Effector memory CD4-positive, alpha-beta T cell (primary cell): ENCODE data around the gene KLF7.

ENCODE experiments used
- DNase-seq, 3 donors: peaks; one replicate each; pipeline ENCODE4 v3.0.0-alpha.2; 2020
- H3K27ac ChIP-seq: 2 replicates; pipeline ENCODE4 v1.7.0; 2013; ENCODE audit warnings: mild to moderate bottlenecking, low read length, moderate library complexity; ENCODE audit not compliant: insufficient read depth, poor library complexity, severe bottlenecking
- H3K27me3 ChIP-seq: replicated peaks from 2 replicates; pipeline ENCODE4 v1.7.0; 2013; ENCODE audit warnings: mild to moderate bottlenecking, low read length; ENCODE audit not compliant: insufficient read depth, control insufficient read depth, poor library complexity, severe bottlenecking
- H3K36me3 ChIP-seq: 2 replicates; pipeline ENCODE4 v1.7.0; 2013; ENCODE audit warnings: mild to moderate bottlenecking, low read length, moderate library complexity; ENCODE audit not compliant: control insufficient read depth, insufficient read depth
- H3K4me1 ChIP-seq: 2 replicates; pipeline ENCODE4 v1.7.0; 2013; ENCODE audit warnings: low read length, mild to moderate bottlenecking; ENCODE audit not compliant: control insufficient read depth, insufficient read depth, poor library complexity, severe bottlenecking
- H3K4me3 ChIP-seq: 2 replicates; pipeline ENCODE4 v1.7.0; 2013; ENCODE audit warnings: low read length, low read depth, mild to moderate bottlenecking; ENCODE audit not compliant: insufficient read depth, poor library complexity, severe bottlenecking
- H3K9me3 ChIP-seq: 2 replicates; pipeline ENCODE4 v1.7.0; 2013; ENCODE audit warnings: mild to moderate bottlenecking, low read length, moderate library complexity; ENCODE audit not compliant: control insufficient read depth

Gene KLF7

GRCh38 chr2:207159002-207159401 is 6.7 kb downstream of the KLF7 start:
- Histone ChIP-seq H3K4me1 (peaks cover 22% of the 10 kb centered on the region), H3K4me3 (no peak overlapping the region), H3K27me3 (no peaks in the 10 kb centered on the region), H3K36me3 (no peaks in the 10 kb centered on the region), H3K27ac (no peak overlapping the region), H3K9me3 (no peaks in the 10 kb centered on the region)
- no peak for DNase-seq

DNA sequence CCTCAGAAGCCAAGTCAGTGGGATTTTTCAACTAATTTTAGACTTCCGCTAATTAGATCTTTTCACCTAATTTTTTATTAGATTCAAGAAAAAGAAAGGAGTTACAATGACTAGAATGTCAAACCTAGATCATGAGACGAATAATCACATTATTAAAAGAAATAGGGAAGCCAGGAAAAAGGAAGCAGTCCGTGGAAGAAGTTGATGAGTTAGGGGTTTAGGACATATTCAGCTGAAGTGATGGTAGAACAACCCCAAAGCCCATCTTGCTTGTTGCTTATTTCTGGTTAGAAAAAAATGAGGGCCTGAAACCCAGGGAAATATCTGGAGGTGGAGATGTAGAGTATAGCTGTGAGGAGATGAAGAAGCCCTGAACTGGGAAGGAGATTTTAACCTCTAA is 8.0 kb downstream of the KLF7 start:
- Histone ChIP-seq H3K4me1 (peaks cover 22% of the 10 kb centered on the region), H3K9me3 (no peaks in the 10 kb centered on the region), H3K27me3 (no peaks in the 10 kb centered on the region), H3K27ac (no peak overlapping the region), H3K4me3 (no peak overlapping the region), H3K36me3 (no peaks in the 10 kb centered on the region)
- DNase-seq: no peak

DNA sequence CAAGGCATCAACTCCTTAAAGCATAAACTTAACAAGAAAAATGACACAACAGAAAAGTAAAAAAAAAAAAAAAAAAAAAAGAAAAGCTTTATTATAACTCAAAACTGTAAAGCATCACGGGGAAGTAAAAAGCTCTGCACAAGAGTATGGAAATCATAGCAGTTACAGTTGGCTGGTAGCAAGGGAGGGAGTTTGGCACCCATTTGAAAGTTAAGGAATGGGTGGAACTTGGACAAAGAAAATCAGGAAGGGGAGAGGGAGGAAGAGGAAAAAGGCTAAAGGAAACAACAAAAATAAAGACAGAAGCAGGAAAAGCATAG is 8.6 kb downstream of the KLF7 start:
- H3K9me3 ChIP-seq: no peaks in the 10 kb centered on the region
- no peak overlapping the region for H3K27ac ChIP-seq
- H3K4me3 ChIP-seq: no peak overlapping the region
- no peaks in the 10 kb centered on the region for H3K36me3 ChIP-seq
- peaks cover 22% of the 10 kb centered on the region for H3K4me1 ChIP-seq
- H3K27me3 ChIP-seq: no peaks in the 10 kb centered on the region
- DNase-seq: no peak

GRCh38 chr2:207156451-207157161 is 9.1 kb downstream of the KLF7 start:
- no peak for DNase-seq
- Histone ChIP-seq H3K27ac (no peak overlapping the region), H3K4me1 (peaks cover 22% of the 10 kb centered on the region), H3K27me3 (no peaks in the 10 kb centered on the region), H3K4me3 (no peak overlapping the region), H3K36me3 (no peaks in the 10 kb centered on the region), H3K9me3 (no peaks in the 10 kb centered on the region)

DNA sequence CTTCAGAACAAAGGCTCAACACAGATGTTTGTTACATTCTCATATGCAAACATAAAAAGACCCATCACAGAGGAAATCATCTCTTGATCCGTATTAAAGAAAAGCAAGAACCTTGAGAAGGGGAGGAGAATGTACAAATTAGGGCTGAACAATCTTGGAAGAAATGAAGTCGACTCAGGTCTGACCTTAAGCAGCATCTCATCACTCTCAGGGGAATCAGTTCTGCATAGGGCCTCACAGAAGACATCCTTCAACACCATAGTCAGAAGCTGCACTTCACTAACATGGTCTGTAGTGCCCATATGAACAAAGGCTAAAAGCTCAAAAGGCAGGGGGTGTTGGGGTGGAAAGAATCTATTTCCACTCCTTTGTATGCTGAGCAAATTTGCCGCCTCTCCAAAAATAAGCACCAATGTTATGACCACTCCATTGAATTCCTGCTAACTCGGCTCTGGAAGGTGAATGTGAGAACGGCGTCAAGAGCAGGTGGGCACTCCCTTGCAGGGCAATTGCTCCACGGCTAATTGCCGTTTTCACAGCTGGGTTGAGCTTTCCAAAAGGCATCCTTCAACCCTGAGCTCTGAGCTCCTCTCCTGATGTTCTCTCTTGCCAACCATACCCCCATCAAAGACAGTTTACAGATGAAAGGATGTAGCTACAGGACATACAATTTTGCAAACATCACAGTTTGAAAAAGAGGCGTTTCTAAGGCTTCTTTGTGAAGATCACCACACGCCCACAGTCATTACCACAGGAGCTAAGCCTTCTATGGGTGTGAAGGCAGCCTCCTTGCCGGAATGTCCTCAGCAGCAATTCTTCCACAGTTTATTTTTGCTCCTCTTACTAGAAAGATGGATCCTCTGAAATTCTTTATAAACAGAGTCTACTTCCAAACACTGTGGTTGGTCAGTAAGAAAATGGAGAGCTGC is 10.0 kb downstream of the KLF7 start:
- no peaks in the 10 kb centered on the region for H3K36me3 ChIP-seq
- H3K9me3 ChIP-seq: no peaks in the 10 kb centered on the region
- no peak overlapping the region for H3K27ac ChIP-seq
- no peak for DNase-seq
- no peak overlapping the region for H3K4me3 ChIP-seq
- H3K27me3 ChIP-seq: no peaks in the 10 kb centered on the region
- H3K4me1 ChIP-seq: peaks cover 19% of the 10 kb centered on the region

GRCh38 chr2:207154556-207155510 is 10.9 kb downstream of the KLF7 start:
- H3K4me1 ChIP-seq: peaks cover 25% of the 10 kb centered on the region
- H3K9me3 ChIP-seq: no peaks in the 10 kb centered on the region
- no peaks in the 10 kb centered on the region for H3K36me3 ChIP-seq
- H3K27ac ChIP-seq: no peak overlapping the region
- H3K4me3 ChIP-seq: no peak overlapping the region
- no peak for DNase-seq
- no peaks in the 10 kb centered on the region for H3K27me3 ChIP-seq

DNA sequence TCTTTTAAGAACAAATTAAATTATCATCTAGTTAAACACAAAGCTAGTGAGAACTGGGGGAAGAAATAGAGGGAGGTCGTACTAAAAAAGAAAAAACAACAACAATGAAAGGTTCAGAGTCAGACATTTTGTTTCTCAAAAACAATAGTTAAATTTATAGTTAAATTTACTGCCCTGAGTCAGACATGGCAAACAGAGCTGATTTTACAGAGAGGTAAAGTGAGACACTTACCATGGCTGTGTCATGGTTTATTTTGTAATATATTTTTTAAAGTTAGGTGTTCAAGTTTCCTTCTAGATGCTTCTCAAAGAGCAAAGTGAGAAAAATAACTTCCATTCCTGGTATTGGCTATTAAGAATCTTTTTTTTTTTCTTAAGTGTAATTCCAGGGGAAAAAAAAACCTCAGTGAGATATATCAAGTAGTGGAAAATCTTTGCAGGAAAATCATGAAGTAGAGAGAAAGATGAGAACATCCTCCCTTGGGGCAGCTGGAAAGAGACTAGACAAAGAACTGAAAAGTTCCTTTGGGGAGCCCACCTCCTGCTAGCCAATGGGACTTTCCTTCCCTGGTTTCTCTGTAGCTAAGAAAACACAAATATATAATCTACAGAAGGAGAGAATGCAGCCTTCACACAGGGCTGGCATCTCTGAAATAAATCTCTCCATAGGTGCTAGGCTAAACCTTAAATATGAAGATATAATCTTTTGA is 12.3 kb downstream of the KLF7 start:
- no peaks in the 10 kb centered on the region for H3K36me3 ChIP-seq

GRCh38 chr2:207151048-207151447 is 14.7 kb downstream of the KLF7 start:
- DNase-seq: no peak
- Histone ChIP-seq H3K36me3 (no peaks in the 10 kb centered on the region), H3K27me3 (no peaks in the 10 kb centered on the region), H3K4me1 (peaks cover 16% of the 10 kb centered on the region), H3K27ac (no peak overlapping the region), H3K4me3 (no peak overlapping the region), H3K9me3 (no peaks in the 10 kb centered on the region)

More for the DNA sequence above, 12.3 kb downstream of the KLF7 start:
- no peak for DNase-seq
- H3K4me3 ChIP-seq: no peak overlapping the region
- H3K9me3 ChIP-seq: no peaks in the 10 kb centered on the region
- H3K27ac ChIP-seq: no peak overlapping the region
- no peaks in the 10 kb centered on the region for H3K27me3 ChIP-seq
- H3K4me1 ChIP-seq: peaks cover 28% of the 10 kb centered on the region

DNA sequence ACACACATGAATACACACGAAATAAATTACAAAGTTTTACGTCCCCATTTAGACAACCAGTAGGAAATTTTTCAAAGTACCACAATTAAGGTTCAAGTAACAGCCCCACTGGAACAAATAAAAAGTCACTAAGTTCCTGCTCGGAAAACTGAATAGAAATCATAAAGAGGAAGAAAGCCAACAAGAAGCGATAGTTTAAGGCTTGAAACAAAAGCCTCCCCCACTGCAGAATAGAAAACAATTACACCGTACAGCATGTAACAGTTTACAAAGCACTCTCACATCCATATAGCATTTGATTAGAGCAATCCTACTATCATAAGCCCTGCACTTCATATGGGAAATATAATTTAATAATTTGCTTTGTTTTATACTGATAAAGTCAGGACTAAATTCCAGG is 15.5 kb downstream of the KLF7 start:
- no peaks in the 10 kb centered on the region for H3K36me3 ChIP-seq
- H3K9me3 ChIP-seq: no peaks in the 10 kb centered on the region
- peaks cover 9% of the 10 kb centered on the region for H3K4me1 ChIP-seq
- no peaks in the 10 kb centered on the region for H3K27me3 ChIP-seq
- H3K4me3 ChIP-seq: no peak overlapping the region
- H3K27ac ChIP-seq: no peak overlapping the region
- DNase-seq: no peak
